Stimulated activated CD8-positive, alpha-beta memory T cell treated with anti-CD3 and anti-CD28 coated beads, Interleukin-15, amount 100 ng/mL, for 48 hours (primary cell): ENCODE results near the gene SLC22A7.

Experiments
- DNase-seq, 2 donors: peaks; one replicate each; pipeline ENCODE4 v3.0.0-alpha.2; 2020; ENCODE audit warnings: low read depth in 2 of 2

Gene SLC22A7, protein sequence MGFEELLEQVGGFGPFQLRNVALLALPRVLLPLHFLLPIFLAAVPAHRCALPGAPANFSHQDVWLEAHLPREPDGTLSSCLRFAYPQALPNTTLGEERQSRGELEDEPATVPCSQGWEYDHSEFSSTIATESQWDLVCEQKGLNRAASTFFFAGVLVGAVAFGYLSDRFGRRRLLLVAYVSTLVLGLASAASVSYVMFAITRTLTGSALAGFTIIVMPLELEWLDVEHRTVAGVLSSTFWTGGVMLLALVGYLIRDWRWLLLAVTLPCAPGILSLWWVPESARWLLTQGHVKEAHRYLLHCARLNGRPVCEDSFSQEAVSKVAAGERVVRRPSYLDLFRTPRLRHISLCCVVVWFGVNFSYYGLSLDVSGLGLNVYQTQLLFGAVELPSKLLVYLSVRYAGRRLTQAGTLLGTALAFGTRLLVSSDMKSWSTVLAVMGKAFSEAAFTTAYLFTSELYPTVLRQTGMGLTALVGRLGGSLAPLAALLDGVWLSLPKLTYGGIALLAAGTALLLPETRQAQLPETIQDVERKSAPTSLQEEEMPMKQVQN

DNA sequence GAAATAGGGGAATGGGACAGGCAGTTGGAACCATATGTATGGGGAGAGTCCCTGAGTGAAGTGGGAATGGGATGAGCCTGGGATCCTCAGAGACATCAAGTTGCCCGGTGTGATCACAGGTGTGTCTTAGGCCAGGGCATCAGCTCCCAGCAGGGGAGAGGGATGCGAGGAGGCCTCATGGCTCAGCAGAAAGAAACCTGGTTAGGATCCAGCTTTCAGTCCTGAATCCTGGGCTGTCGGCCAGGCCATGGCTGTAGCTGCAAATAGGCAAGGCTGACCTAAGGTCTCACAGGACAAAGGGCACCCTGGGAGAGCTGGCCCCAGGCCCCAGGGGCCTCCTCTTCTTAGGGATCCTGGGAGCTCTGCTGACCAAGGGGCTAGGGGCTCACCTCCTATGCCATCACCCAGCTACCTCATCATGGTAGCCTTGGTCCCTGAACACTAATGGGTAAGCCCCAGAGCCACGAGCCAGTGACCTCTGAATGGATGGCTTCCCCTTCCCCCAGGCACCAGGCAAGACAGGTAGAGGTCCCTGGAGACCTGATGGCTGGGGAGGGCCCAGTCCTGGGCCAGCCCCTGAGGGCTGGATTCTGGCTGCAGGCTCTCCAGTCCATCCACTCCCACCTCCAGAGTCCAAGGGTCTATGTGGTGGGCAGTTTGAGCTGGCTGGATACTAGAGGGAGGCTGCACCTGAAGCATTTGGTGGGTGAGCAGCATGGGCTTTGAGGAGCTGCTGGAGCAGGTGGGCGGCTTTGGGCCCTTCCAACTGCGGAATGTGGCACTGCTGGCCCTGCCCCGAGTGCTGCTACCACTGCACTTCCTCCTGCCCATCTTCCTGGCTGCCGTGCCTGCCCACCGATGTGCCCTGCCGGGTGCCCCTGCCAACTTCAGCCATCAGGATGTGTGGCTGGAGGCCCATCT lies at the start of gene SLC22A7:
TSS of gene SLC22A7 (plus strand) at position 617 of the 921 bp plus-strand sequence. CDS start at position 716, 99 bp downstream.
- DNase-seq = no peak

GRCh38 chr6:43248791-43249190 lies 49.3 kb upstream of the SLC22A7 start:
- no peak for DNase-seq

- no peak for DNase-seq
Measured at GRCh38 chr6:43250992-43251373, 47.1 kb upstream of the SLC22A7 start.

DNA sequence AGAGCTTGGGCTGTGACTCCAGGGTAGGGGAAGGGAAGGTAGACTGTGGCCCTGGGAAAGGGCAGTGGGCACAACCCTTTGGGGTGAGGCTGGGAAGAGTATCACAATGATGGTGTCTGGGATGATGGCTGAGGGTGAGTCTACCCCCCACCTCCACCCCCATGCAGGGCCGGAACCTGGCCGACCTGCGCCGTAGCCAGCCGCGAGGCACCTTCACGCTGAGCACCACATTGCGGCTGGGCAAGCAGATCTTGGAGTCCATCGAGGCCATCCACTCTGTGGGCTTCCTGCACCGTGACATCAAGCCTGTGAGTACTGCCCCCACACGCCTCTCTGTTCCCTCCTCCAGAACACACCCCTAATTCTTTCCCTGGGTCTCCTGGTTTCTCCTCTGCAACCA lies 44.7 kb upstream of the SLC22A7 start:
- DNase-seq = no peak

DNA sequence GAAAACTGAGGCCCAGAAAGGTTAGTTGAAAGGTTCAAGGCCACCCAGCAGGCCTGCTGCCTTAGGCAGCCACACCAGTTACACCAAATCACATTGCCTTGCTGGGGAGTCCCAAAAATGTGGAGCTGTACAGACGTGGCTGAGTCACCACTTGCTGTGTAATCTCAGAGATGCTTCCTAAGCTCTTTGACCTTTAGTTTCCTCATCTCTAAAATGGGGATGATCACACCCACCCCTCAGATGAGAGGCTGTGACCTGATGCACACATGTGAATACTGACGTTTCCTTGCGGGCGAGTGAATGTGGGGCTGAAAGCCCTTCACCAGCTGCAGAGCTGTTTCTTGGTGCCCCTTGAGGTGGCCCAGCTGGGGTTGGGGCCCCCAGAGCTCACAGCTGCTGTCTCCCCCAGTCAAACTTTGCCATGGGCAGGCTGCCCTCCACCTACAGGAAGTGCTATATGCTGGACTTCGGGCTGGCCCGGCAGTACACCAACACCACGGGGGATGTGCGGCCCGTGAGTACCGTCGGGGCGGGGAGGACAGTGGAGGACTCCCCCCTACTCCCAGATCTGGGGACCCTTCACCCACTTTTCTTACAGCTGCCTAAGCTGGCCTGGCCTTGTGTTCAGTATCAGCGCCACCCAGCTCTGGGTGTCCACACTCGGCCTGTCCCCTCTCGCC lies 43.8 kb upstream of the SLC22A7 start:
- DNase-seq = no peak

DNA sequence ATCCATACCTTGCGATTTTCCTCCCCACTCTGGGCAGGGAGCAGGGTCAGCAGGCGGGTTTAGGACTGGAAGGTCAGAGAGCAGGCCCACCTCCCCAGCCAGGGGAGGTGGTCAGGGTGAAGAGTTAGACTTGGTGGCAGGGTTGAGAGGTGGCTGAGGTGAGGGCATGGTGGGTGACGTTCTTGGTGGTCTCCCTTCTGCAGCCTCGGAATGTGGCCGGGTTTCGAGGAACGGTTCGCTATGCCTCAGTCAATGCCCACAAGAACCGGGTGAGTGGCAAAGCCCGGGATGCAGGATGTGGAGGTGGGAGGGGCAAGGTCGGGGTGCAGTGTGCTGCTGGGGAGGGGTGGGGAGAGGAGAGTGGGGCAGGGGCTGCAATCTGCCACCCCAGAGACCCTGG lies 43.2 kb upstream of the SLC22A7 start:
- DNase-seq = no peak

DNA sequence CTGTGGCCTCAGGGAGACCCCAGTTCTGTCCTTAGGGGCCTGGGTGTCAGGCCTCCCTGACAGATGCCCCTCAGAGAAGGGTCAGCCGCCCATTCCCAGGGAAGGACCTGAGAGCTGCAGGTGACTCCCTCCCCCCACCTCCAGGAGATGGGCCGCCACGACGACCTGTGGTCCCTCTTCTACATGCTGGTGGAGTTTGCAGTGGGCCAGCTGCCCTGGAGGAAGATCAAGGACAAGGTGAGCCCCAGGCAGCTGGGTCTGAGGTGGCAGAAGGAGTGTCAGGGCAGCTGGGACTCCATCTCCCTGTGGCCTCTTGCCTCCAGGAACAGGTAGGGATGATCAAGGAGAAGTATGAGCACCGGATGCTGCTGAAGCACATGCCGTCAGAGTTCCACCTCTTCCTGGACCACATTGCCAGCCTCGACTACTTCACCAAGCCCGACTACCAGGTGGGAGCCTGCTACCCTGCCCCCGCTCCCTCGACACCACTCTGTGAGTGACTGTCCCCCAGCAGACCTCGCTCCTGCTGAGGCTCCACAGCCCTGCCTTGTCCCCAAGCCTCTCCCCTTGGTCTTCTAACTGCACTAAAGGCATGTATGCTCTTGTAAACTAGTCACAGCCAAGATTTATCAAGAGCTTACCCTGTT lies 42.5 kb upstream of the SLC22A7 start:
- DNase-seq = no peak

- DNase-seq = no peak
Measured at GRCh38 chr6:43256670-43257366, 41.2 kb upstream of the SLC22A7 start.

DNA sequence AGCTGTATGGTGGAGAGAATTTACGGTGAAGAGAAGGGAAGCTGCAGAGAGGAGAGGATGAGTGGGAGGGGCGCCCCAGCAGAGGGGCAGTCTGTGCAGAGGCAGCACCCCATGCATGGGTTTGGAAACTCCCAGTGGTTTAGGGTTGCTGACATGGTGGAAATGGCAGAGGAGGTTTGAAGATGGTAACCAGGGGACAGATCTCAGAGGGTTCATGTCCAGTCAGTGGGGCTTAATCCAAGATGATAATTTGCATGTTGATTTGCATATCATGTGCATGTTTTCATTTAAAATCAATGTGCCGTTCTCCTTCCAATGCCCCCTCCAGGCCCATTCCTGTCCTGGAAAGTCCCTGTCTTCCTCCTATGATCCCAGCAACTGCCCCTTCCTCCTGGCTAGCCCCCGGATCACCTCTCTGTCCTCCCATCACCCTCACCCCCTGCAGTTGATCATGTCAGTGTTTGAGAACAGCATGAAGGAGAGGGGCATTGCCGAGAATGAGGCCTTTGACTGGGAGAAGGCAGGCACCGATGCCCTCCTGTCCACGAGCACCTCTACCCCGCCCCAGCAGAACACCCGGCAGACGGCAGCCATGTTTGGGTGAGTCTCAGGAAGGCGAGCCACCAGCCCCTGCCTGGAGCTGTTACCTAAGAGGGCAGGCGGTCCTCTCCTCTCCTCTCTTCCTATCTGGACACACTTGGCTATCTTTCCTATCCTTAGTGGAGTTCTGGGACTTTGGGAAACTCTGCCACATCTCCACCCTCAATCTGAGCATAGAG lies 40.5 kb upstream of the SLC22A7 start:
- no peak for DNase-seq

- DNase-seq = no peak
Measured at GRCh38 chr6:43258180-43258579, 39.9 kb upstream of the SLC22A7 start.

DNA sequence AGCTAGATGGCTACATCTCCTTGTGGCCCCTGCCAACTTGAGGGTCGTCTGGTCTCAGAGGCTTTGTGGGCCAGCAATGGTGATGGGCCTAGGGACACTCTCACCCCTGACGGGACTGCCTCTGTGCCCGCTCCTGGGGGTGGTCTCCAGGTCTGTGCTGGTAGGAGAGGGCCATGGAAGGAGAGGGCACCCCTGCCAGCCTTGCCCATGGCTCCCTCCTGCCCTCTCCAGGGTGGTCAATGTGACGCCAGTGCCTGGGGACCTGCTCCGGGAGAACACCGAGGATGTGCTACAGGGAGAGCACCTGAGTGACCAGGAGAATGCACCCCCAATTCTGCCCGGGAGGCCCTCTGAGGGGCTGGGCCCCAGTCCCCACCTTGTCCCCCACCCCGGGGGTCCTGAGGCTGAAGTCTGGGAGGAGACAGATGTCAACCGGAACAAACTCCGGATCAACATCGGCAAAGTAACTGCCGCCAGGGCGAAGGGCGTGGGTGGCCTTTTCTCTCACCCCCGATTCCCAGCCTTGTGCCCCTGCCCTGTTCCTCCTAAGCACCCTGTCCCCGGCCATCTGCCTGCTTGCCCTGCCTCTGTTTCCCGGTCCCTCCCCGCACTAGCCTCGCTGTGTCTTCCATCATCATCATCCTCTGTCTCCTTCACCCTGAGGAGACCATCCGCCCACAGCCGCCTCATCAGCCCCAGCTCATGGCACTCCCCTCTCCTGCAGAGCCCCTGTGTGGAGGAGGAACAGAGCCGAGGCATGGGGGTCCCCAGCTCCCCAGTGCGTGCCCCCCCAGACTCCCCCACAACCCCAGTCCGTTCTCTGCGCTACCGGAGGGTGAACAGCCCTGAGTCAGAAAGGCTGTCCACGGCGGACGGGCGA lies 39.0 kb upstream of the SLC22A7 start:
- no peak for DNase-seq

- no peak for DNase-seq
Measured at GRCh38 chr6:43260791-43261190, 37.3 kb upstream of the SLC22A7 start.

DNA sequence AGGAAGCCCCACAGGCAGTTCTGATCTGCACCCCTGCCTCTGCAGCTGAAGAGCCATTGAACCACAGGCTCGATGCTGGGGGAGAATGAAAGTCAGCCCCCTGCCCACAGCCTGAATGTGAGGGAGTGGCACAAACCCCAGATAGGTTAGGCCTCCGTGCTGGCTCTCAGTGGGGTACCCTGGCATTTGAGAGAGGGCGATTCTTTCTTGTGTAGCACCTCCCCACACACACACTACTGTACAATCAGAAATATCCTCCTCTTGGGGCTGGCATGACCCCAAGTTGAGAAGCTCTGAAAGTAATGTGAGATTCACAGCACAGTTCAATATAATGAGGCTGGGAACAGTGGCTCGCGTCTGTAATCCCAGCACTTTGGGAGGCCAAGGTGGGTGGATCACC lies 36.9 kb upstream of the SLC22A7 start:
- DNase-seq = no peak

DNA sequence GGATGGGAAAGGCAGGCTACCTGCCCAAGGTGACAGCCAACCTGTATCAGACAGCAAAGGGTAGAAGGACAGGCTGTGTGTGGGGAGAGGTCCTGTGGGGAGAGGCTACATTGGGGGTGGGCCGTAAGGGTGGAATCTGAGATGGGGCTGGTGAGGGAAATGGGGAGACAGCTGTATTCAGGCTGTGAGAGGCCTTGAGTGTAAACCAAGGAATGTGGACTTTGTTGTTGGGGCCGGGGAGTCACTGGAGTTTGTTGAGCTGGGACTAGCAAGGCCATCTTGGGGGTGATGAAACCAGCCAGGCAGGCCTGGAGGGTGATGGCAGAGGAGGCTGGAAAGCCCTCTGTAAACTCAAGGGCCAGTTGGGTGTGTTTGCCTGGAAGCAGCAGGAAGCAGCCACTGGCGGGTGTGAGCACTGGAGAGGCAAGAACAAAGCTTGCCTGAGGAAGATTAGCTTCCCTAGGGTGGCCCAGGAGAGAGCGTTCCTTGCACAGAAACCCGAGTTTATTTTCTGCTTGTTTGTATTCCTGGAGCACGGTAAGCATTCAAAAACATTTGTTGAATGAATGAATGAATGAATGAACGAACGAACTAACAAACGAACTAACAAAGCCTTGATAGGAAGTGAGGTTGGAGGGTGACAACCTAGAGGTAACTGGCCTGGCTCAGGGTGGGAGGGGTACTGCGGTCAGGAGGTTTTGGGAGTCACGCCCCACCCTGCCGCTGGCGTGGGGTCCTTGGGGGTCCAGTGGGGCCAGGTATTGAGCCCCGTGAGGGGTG lies 35.9 kb upstream of the SLC22A7 start:
- no peak for DNase-seq

DNA sequence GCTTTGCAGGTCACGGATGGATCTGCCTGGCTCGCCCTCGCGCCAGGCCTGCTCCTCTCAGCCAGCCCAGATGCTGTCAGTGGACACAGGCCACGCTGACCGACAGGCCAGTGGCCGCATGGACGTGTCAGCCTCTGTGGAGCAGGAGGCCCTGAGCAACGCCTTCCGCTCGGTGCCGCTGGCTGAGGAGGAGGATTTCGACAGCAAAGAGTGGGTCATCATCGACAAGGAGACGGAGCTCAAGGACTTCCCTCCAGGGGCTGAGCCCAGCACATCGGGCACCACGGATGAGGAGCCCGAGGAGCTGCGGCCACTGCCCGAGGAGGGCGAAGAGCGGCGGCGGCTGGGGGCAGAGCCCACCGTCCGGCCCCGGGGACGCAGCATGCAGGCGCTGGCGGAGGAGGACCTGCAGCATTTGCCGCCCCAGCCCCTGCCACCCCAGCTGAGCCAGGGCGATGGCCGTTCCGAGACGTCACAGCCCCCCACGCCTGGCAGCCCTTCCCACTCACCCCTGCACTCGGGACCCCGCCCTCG lies 35.2 kb upstream of the SLC22A7 start:
- DNase-seq = no peak

GRCh38 chr6:43263314-43264178 lies 34.5 kb upstream of the SLC22A7 start:
- DNase-seq = peak; percentile 58 to 60

- no peak for DNase-seq
Measured at GRCh38 chr6:43264599-43265145, 33.4 kb upstream of the SLC22A7 start.
